COLO668 (cell line): ENCODE measurements around the gene NHSL2.

Experiments
- DNase-seq: peaks from one replicate; lab custom pipeline; 2025; ENCODE audit not compliant: unreplicated experiment; lab: John Stamatoyannopoulos, UW

NHSL2 gene

DNA sequence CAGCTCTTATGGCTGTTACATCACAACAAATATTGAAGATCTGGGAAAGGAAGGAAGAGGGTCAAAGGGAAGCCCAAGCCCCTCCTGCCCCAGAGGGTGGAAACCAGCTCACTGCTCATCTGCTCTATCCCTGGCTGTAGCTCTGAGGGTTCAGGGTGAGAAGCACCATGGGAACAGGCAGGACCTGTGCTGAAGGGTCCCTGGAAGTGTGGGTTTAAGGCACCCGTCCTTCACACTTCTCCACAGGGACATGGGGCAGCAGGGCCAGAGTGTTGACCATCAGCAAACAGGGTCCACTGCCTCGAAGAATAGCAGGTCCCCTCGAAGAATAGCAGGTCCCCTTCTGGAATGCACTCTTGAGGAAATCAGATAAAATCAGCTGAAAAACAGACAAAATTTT, 216.7 kb downstream of the NHSL2 start:
- DNase-seq, result no peak

GRCh38 chrX:72128183-72128834, 217.7 kb downstream of the NHSL2 start:
- DNase-seq, result no peak

DNA sequence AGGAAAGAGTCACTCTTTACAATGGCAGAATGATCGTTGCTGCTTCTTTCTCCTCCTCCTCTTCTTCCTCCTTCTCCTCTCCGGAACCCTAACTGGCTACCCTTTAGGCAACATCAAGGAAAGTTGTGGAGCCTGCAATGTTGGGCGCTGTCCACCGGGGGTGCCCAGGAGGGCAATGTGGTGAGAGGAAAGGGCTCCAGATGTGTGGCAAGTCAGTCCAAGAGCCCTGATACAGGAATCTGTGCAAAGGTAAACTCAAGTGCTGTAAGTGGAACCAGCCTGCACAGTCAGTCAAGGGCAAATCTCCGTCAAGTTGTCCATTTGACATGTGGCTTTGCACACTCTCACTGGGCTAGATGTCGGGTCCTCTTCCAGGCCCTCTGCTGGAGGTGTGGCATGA, 218.2 kb downstream of the NHSL2 start:
- peak; percentile 19 for DNase-seq

DNA sequence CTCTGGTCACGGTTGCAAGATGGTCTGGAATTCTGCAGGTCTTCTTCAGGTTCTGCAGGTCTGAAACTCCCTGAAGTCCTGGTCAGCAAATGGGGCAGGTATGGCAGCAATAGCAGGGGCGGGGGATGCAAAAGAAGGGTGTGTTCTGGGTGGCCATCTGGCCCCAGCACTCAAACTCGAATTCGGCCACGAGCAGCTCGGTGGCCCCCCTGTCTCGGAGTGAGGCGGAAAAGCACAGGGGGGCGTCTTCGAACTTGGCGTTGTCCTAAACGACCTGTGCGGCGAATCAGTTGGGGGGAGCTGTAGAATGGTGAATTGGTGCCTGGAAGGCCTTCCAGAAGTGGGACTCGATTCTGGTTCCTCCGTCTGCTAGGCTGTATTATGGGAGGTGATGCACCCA, 219.0 kb downstream of the NHSL2 start:
- DNase-seq, result no peak

- DNase-seq, result no peak
Observed at GRCh38 chrX:72130156-72130761, 219.6 kb downstream of the NHSL2 start.

DNA sequence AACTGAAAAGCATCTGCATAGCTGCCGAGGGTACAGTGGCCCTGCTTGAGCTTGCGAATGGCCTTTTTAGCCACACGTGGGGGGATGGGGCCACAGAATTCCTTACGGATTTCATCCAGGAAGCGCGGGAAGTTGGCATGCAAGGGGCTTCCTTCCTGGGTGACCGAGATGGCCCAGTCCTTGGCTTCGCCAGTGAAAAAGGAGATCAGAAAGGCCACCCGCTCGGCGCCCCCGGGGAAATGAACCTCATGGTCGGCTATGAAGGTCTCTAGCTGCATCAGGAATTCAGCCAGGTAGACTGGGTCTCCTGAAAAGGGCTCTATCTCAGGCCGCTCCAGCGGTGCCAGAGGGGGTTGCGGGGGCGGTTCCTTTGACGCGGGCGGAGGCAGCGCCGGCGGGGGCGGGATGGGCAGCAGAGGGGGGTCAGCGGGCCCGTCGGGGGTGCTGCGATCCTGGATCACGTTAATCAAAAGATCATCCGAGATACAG, 220.2 kb downstream of the NHSL2 start:
- DNase-seq, result no peak

GRCh38 chrX:72131317-72132294, 221.0 kb downstream of the NHSL2 start, which contains the start of gene RTL5:
Gene RTL5, minus strand, starts transcription at chrX:72131915.
- peak; percentile 83 for DNase-seq

GRCh38 chrX:72132456-72132855, 221.8 kb downstream of the NHSL2 start:
- DNase-seq, result no peak

DNA sequence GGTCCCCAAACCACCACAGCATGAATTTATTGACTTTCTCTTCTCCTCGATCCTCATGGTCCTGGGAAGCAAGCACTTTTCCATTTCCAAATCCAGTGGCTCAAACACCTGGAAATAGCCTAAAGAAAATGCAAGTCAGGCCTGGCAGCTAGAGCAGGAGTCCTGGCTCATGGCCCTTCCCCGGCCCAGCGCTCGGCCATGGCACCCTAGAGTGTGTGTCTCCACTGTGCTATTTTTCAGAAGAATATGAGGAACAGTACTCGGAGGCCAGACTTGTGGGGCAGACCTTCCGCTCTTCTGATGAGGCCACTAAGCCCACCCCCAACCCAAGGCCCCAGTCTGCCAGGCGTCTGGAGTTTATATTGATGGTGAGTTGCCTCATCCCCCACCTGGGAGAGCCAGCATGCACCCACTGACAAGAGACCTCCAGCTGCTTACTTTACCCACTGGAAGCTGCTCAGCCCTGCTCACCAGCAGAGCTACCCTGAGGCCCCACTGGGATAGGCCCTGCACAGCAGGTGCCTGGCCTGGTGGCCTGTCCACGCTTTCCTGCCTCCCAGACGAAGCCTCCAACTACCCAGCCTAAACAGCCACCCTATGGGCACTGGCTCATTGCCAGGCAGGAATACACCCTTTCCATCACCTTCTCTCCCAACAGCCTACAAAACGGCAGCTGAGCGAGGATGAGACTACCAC, 223.4 kb downstream of the NHSL2 start:
- DNase-seq, result no peak

GRCh38 chrX:72137846-72138495, 227.3 kb downstream of the NHSL2 start:
- no peak for DNase-seq

DNA sequence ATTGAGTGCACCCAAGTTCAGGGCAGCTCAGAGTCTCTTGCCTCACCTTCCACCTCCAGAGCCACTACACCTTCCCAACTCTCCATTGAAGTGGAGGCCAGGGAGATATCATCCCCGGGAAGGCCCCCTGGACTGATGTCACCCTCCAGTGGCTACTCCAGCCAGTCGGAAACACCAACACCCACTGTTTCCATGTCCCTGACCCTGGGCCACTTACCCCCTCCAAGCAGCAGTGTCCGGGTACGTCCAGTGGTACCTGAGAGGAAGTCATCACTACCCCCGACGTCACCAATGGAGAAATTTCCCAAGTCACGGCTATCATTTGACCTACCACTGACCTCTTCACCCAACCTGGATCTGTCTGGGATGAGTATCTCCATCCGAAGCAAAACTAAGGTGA, 228.9 kb downstream of the NHSL2 start:
- DNase-seq, result no peak

DNA sequence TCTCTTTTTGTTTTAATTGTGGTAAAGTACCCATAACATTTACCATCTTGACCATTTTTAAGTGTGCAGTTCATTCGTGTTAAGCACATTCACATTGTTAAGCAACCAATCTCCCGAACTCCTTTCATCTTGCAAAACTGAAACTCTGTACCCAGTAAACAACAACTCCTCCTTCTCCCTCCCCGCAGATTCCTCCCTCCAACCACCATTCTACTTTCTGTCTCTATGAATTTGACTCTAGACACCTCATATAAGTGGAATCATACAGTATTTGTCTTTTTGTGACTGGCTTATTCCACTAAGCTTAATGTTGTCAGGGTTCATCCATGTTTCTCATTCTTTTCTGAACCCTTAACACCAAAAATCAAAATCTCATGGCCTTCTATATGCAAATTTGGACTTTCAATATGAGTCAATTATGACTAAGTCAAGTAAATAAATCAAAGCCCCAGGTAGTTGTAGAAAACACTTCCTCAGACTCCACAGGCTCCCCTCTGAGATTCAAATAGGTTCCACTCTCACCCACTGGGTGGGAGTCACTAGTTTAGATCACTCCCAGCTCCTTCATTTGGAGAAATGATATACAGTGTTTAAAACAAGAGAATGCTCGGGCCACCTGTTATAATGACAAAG, 230.8 kb downstream of the NHSL2 start:
- DNase-seq, result no peak

DNA sequence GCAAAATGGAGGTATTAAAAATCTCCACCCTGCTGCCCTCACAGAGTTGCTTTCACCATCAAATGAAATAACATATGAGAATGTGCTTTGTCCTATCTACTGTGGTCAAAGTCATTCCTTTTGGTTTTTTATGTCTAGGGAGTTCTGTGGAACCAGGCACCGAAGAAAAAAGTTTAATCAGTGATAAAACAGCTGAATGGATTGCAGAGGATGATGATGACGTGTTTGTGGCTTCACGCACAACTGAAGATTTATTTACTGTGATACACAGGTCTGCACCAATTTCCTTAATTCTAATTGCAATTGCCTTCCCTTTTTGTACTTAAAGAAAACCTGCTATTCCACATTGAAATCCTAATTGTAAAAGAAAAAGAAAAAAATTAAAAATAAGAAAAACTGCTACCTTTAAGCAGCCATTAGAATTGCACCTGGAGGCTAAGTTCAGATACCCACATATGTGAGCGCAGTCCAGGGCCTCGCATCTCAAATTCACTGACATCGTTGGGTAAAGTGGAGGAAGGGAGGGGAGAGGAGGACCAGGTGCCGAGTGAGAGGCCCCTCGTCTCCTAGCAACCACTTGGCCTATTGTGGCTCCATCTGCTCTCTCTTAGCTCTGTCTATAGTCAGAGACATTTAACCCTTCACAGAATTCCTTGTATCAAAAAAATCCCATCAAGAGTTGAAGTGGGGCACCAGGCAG, 231.6 kb downstream of the NHSL2 start:
- peak; percentile 79 for DNase-seq

GRCh38 chrX:72142794-72143608, 232.4 kb downstream of the NHSL2 start:
- no peak for DNase-seq

GRCh38 chrX:72143609-72143907, 232.9 kb downstream of the NHSL2 start:
- DNase-seq, result no peak

GRCh38 chrX:72145181-72145580, 234.5 kb downstream of the NHSL2 start:
- no peak for DNase-seq

GRCh38 chrX:72146527-72146926, 235.9 kb downstream of the NHSL2 start:
- peak; percentile 0 for DNase-seq

- DNase-seq, result no peak
Observed at GRCh38 chrX:72158773-72159172, 248.1 kb downstream of the NHSL2 start.

- no peak for DNase-seq
Observed at GRCh38 chrX:72159769-72160168, 249.1 kb downstream of the NHSL2 start.
